GM21360 (cell line): Measurements from ENCODE around the gene ZNF358.

ENCODE experiments used
- ATAC-seq: cut with Tn5 transposase; IDR thresholded peaks from one replicate; pipeline ENCODE4 v1.9.1; 2021; ENCODE audit warnings: mild to moderate bottlenecking, moderate library complexity; ENCODE audit not compliant: unreplicated experiment

The ZNF358 gene

GRCh38 chr19:7515645-7516151, at the start of gene ZNF358:
TSS of gene ZNF358 (plus strand) at chr19:7516103. CDS start at chr19:7519243, 3,140 bp downstream.
- no peak for ATAC-seq

- ATAC-seq: no peak
Measured at GRCh38 chr19:7467009-7467989, 48.6 kb upstream of the ZNF358 start.

GRCh38 chr19:7468840-7469239, 47.1 kb upstream of the ZNF358 start:
- ATAC-seq: no peak

GRCh38 chr19:7469669-7470285, 46.1 kb upstream of the ZNF358 start:
- ATAC-seq: no peak

- no peak for ATAC-seq
Measured at GRCh38 chr19:7470540-7471305, 45.2 kb upstream of the ZNF358 start.

GRCh38 chr19:7471696-7472615, 43.9 kb upstream of the ZNF358 start:
- ATAC-seq: no peak

- no peak for ATAC-seq
Measured at GRCh38 chr19:7475665-7476064, 40.2 kb upstream of the ZNF358 start.

GRCh38 chr19:7476241-7476640, 39.7 kb upstream of the ZNF358 start:
- ATAC-seq: no peak

GRCh38 chr19:7476777-7477494, 39.0 kb upstream of the ZNF358 start:
- no peak for ATAC-seq

- ATAC-seq: no peak
Measured at GRCh38 chr19:7477758-7478157, 38.1 kb upstream of the ZNF358 start.

GRCh38 chr19:7478173-7478842, 37.6 kb upstream of the ZNF358 start:
- no peak for ATAC-seq

- ATAC-seq: no peak
Measured at GRCh38 chr19:7478843-7479227, 37.1 kb upstream of the ZNF358 start.

GRCh38 chr19:7480222-7480969, 35.5 kb upstream of the ZNF358 start:
- no peak for ATAC-seq

GRCh38 chr19:7480970-7481255, 35.0 kb upstream of the ZNF358 start:
- ATAC-seq: no peak

GRCh38 chr19:7482584-7483439, 33.1 kb upstream of the ZNF358 start:
- ATAC-seq: no peak

- no peak for ATAC-seq
Measured at GRCh38 chr19:7483720-7484201, 32.1 kb upstream of the ZNF358 start.

- no peak for ATAC-seq
Measured at GRCh38 chr19:7486923-7487322, 29.0 kb upstream of the ZNF358 start.
